ENCODE measurements around the gene PDHX.
A peak's percentile ranks its signal among the peaks of the same experiment; 100 is the strongest.

PDHX gene

DNA sequence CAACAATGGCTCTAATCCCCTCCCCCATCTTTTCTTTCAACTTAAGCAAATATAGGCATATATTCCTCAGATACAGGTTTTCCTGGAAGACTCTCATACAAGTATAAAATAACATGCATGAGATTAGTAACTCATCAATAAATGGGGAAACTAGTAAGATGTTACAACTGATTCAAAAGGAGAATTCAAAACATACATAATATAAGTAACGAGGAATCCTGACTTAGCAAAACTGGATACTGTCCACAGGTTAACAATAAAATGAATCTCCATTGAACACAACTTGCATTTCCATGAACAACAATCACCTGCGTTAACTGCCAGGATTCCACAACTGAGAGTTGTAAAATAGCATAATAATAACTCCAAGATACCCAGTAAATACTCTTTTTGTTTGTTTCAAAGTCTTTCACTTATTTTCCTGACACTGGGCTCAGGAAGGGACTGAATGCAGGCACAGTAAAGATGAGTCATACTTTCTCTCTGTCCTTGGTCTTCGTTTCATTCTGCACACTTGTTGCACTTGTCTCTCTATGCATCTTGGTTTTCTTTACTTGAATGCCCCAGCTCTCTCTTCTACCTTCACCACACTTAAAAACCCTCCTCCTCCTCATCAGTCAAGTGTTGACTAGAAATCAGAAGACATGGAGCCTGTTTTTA is 8.4 kb upstream of the PDHX start:
- peak; percentile 25; the same call in 1 of the 3 replicates for ATAC-seq
- TF ChIP-seq OSR1 (CRISPR knock-in tag; IDR thresholded peaks at IDR 0.05) (no peak), ZNF565 (CRISPR knock-in tag; conservative IDR thresholded peaks at IDR 0.05; ENCODE audit: low read depth) (no peak)
- TF ChIP-seq, protein P1, sequence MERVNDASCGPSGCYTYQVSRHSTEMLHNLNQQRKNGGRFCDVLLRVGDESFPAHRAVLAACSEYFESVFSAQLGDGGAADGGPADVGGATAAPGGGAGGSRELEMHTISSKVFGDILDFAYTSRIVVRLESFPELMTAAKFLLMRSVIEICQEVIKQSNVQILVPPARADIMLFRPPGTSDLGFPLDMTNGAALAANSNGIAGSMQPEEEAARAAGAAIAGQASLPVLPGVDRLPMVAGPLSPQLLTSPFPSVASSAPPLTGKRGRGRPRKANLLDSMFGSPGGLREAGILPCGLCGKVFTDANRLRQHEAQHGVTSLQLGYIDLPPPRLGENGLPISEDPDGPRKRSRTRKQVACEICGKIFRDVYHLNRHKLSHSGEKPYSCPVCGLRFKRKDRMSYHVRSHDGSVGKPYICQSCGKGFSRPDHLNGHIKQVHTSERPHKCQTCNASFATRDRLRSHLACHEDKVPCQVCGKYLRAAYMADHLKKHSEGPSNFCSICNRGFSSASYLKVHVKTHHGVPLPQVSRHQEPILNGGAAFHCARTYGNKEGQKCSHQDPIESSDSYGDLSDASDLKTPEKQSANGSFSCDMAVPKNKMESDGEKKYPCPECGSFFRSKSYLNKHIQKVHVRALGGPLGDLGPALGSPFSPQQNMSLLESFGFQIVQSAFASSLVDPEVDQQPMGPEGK (CRISPR knock-in tag; IDR thresholded peaks at IDR 0.05; ENCODE audit: borderline replicate concordance) = no peak

DNA sequence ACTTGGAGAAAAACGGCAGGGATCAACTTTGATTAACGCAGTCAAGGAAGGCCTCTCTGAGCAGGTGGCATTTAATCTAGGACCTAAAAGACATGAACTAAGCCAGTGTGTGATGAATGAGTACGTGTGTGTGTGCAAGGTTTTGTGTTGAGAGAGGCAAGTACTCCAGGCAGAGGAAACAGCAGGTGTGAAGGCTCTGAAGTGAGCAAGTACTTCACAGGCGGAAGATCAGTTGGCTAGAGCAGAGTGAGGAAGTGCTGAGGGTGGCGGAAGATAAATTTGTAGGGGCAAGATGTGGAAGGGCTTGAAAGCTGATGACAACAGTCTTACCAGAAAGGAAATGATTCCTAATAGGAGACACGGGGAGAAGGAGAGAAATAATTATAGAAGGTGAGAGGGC is 7.0 kb upstream of the PDHX start:
- TF ChIP-seq, protein P2, sequence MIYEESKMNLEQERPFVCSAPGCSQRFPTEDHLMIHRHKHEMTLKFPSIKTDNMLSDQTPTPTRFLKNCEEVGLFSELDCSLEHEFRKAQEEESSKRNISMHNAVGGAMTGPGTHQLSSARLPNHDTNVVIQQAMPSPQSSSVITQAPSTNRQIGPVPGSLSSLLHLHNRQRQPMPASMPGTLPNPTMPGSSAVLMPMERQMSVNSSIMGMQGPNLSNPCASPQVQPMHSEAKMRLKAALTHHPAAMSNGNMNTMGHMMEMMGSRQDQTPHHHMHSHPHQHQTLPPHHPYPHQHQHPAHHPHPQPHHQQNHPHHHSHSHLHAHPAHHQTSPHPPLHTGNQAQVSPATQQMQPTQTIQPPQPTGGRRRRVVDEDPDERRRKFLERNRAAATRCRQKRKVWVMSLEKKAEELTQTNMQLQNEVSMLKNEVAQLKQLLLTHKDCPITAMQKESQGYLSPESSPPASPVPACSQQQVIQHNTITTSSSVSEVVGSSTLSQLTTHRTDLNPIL (CRISPR knock-in tag; IDR thresholded peaks at IDR 0.05; ENCODE audit: low read depth) = no peak
- TF ChIP-seq ISL1 (CRISPR knock-in tag; IDR thresholded peaks at IDR 0.05) (no peak), TOX (CRISPR knock-in tag; IDR thresholded peaks at IDR 0.05; ENCODE audit: borderline replicate concordance) (no peak), OSR1 (CRISPR knock-in tag; IDR thresholded peaks at IDR 0.05) (no peak), GLIS3 (CRISPR knock-in tag; IDR thresholded peaks at IDR 0.05) (no peak), TCF4 (CRISPR knock-in tag; IDR thresholded peaks at IDR 0.05; ENCODE audit: borderline replicate concordance) (no peak), ZNF8 (CRISPR knock-in tag; IDR thresholded peaks at IDR 0.05) (no peak), ZFP3 (CRISPR knock-in tag; IDR thresholded peaks at IDR 0.05) (no peak), ESRRG (CRISPR knock-in tag; IDR thresholded peaks at IDR 0.05) (no peak), SNAI2 (CRISPR knock-in tag; IDR thresholded peaks at IDR 0.05) (no peak), ZC3H10 (CRISPR knock-in tag; IDR thresholded peaks at IDR 0.05) (no peak), ZFP30 (CRISPR knock-in tag; IDR thresholded peaks at IDR 0.05) (no peak)
- TF ChIP-seq, protein P3, sequence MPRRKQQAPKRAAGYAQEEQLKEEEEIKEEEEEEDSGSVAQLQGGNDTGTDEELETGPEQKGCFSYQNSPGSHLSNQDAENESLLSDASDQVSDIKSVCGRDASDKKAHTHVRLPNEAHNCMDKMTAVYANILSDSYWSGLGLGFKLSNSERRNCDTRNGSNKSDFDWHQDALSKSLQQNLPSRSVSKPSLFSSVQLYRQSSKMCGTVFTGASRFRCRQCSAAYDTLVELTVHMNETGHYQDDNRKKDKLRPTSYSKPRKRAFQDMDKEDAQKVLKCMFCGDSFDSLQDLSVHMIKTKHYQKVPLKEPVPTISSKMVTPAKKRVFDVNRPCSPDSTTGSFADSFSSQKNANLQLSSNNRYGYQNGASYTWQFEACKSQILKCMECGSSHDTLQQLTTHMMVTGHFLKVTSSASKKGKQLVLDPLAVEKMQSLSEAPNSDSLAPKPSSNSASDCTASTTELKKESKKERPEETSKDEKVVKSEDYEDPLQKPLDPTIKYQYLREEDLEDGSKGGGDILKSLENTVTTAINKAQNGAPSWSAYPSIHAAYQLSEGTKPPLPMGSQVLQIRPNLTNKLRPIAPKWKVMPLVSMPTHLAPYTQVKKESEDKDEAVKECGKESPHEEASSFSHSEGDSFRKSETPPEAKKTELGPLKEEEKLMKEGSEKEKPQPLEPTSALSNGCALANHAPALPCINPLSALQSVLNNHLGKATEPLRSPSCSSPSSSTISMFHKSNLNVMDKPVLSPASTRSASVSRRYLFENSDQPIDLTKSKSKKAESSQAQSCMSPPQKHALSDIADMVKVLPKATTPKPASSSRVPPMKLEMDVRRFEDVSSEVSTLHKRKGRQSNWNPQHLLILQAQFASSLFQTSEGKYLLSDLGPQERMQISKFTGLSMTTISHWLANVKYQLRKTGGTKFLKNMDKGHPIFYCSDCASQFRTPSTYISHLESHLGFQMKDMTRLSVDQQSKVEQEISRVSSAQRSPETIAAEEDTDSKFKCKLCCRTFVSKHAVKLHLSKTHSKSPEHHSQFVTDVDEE (CRISPR knock-in tag; IDR thresholded peaks at IDR 0.05) = no peak
- TF ChIP-seq, protein P4, sequence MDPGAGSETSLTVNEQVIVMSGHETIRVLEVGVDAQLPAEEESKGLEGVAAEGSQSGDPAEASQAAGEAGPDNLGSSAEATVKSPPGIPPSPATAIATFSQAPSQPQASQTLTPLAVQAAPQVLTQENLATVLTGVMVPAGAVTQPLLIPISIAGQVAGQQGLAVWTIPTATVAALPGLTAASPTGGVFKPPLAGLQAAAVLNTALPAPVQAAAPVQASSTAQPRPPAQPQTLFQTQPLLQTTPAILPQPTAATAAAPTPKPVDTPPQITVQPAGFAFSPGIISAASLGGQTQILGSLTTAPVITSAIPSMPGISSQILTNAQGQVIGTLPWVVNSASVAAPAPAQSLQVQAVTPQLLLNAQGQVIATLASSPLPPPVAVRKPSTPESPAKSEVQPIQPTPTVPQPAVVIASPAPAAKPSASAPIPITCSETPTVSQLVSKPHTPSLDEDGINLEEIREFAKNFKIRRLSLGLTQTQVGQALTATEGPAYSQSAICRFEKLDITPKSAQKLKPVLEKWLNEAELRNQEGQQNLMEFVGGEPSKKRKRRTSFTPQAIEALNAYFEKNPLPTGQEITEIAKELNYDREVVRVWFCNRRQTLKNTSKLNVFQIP (CRISPR knock-in tag; IDR thresholded peaks at IDR 0.05; ENCODE audit: borderline replicate concordance, low read depth) = no peak
- TF ChIP-seq, protein P5, sequence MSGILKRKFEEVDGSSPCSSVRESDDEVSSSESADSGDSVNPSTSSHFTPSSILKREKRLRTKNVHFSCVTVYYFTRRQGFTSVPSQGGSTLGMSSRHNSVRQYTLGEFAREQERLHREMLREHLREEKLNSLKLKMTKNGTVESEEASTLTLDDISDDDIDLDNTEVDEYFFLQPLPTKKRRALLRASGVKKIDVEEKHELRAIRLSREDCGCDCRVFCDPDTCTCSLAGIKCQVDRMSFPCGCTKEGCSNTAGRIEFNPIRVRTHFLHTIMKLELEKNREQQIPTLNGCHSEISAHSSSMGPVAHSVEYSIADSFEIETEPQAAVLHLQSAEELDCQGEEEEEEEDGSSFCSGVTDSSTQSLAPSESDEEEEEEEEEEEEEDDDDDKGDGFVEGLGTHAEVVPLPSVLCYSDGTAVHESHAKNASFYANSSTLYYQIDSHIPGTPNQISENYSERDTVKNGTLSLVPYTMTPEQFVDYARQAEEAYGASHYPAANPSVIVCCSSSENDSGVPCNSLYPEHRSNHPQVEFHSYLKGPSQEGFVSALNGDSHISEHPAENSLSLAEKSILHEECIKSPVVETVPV (CRISPR knock-in tag; IDR thresholded peaks at IDR 0.05) = no peak
- no peak for ATAC-seq

DNA sequence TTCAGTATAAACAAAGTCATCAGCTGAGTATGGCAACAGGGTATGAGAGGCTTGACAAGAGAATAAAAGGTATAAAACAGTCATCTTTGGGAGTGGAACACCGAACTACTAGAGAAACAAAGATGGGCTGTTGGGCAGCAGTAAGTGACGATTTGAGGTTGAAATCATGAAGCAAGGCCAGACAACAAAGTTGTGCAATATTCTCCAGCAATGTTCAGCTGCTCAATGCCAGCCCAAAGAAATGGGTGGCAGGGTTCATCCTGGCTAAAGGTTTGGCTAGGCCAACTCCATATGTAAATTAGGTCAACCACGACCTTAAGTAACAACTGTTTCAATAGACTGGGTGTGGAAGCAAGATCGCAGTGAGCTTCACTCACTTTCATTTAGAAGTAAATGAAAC is 6.5 kb upstream of the PDHX start:
- TF ChIP-seq ISL1 (CRISPR knock-in tag; IDR thresholded peaks at IDR 0.05) (no peak), ZNF565 (CRISPR knock-in tag; conservative IDR thresholded peaks at IDR 0.05; ENCODE audit: low read depth) (no peak), PPARA (CRISPR knock-in tag; IDR thresholded peaks at IDR 0.05; ENCODE audit: borderline replicate concordance) (no peak), CSDC2 (CRISPR knock-in tag; IDR thresholded peaks at IDR 0.05) (no peak), ZFP30 (CRISPR knock-in tag; IDR thresholded peaks at IDR 0.05) (no peak)
- ATAC-seq = no peak

DNA sequence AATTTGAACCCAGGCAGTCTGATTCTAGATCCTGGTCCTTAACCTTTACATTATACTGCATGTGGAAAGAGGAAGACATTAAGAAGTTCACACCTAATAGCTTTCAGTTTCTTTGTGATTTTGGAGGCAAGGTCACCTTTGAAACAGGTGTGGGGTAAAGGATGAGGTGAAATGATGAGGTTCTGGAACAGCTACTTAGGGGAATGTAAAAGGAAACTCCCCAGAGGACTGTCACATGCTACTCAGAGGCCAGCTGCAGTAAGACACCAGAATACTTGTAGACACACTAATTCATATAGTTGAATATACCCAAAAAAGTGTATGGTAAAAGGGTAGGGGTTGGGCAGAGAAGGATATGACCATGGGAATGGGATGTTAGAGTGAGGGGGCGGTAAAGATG is 5.6 kb upstream of the PDHX start:
- TF ChIP-seq CSDC2 (CRISPR knock-in tag; IDR thresholded peaks at IDR 0.05) = no peak
- no peak for ATAC-seq
